Fibroblast of the conjunctiva (primary cell): ENCODE measurements around the gene CAMTA1.
"Not testable (repeated sequence)": the region's sequence is repeated elsewhere in the genome, so short reads cannot be mapped to it uniquely, and the experiment has no call there.

ENCODE experiments used
- DNase-seq: peaks from one replicate; pipeline ENCODE4 v3.0.0-alpha.2; 2010; ENCODE audit warnings: low read depth

Gene CAMTA1

GRCh38 chr1:7372477-7373120 lies 587.3 kb downstream of the CAMTA1 start:
- DNase-seq, result no peak

GRCh38 chr1:7373251-7373650 lies 588.0 kb downstream of the CAMTA1 start:
- no peak for DNase-seq

- DNase-seq, result no peak
These were observed 588.8 kb downstream of the CAMTA1 start for GRCh38 chr1:7373876-7374562.

GRCh38 chr1:7374563-7375160 lies 589.4 kb downstream of the CAMTA1 start:
- DNase-seq, result no peak

- DNase-seq, result no peak
These were observed 590.1 kb downstream of the CAMTA1 start for GRCh38 chr1:7375329-7375728.

GRCh38 chr1:7375781-7376660 lies 590.8 kb downstream of the CAMTA1 start:
- DNase-seq, result no peak

- no peak for DNase-seq
These were observed 591.4 kb downstream of the CAMTA1 start for GRCh38 chr1:7376676-7377075.

GRCh38 chr1:7378346-7379130 lies 593.3 kb downstream of the CAMTA1 start:
- DNase-seq, result no peak

- DNase-seq, result peak; percentile 28
These were observed 594.3 kb downstream of the CAMTA1 start for GRCh38 chr1:7379441-7379971.

- not testable (repeated sequence) for DNase-seq
These were observed 594.8 kb downstream of the CAMTA1 start for GRCh38 chr1:7380068-7380467.

- DNase-seq, result no peak
These were observed 595.5 kb downstream of the CAMTA1 start for GRCh38 chr1:7380712-7381111.

GRCh38 chr1:7381729-7382128 lies 596.5 kb downstream of the CAMTA1 start:
- DNase-seq, result not testable (repeated sequence)

GRCh38 chr1:7382971-7383370 lies 597.7 kb downstream of the CAMTA1 start:
- no peak for DNase-seq

- DNase-seq, result no peak
These were observed 598.6 kb downstream of the CAMTA1 start for GRCh38 chr1:7383671-7384520.

- no peak for DNase-seq
These were observed 599.4 kb downstream of the CAMTA1 start for GRCh38 chr1:7384679-7385078.

- no peak for DNase-seq
These were observed 600.4 kb downstream of the CAMTA1 start for GRCh38 chr1:7385471-7386225.

- no peak for DNase-seq
These were observed 601.2 kb downstream of the CAMTA1 start for GRCh38 chr1:7386226-7387052.

GRCh38 chr1:7387053-7387927 lies 602.0 kb downstream of the CAMTA1 start:
- no peak for DNase-seq
